ENCODE data around the gene THEMIS2. TPM values are rescaled to one million over a fixed set of nuclear protein-coding genes. Genes with fewer than 3 reads are reported as not detected.
"Not testable (repeated sequence)": the region's sequence is repeated elsewhere in the genome, so short reads cannot be mapped to it uniquely, and the experiment has no call there.

The THEMIS2 gene
- polyA plus RNA-seq, 1 donor from 2014 or later, result 0.26 TPM

DNA sequence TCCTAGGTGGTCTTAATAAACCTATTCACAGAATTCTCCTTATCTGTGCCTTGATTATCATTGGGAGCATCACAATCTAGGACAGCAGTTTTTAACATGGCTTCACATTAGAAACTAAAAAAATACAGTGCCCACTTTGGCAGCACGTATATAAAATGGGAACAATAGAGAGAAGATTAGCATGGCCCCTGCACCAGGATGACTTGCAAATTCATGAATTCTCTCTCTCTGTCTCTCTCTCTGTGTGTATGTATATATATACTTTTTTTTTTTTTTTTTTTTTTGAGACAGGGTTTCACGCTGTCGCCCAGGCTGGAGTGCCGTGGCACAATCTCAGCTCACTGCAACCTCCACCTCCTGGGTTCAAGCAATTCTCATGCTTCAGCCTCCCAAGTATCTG is 47.9 kb upstream of the THEMIS2 start:
- no peaks in the 10 kb centered on the region for H3K9me3 ChIP-seq (ENCODE audit: low read length)
- H4K20me1 ChIP-seq (ENCODE audit: insufficient read depth), result no peaks in the 10 kb centered on the region
- H3K4me2 ChIP-seq (ENCODE audit: low read length), result no peak overlapping the region
- H3K27ac ChIP-seq (ENCODE audit: low read length), result no peak overlapping the region
- no peaks in the 10 kb centered on the region for H3K79me2 ChIP-seq (replicated peaks; ENCODE audit: insufficient read depth, low read length)
- no peaks in the 10 kb centered on the region for H3K36me3 ChIP-seq (ENCODE audit: insufficient read depth, low read length)
- no peaks in the 10 kb centered on the region for H3K9me2 ChIP-seq (ENCODE audit: insufficient read depth, low read length)
- no peak overlapping the region for H3K4me3 ChIP-seq (ENCODE audit: low read length)
- TF ChIP-seq EZH2 (IDR thresholded peaks at IDR 0.05; ENCODE audit: borderline replicate concordance, insufficient read depth, low read length, poor library complexity, severe bottlenecking) (no peak), POLR2AphosphoS5 (IDR thresholded peaks at IDR 0.05) (no peak), TAF1 (IDR thresholded peaks at IDR 0.05; ENCODE audit: low read depth) (no peak)
- TF ChIP-seq, protein P1, sequence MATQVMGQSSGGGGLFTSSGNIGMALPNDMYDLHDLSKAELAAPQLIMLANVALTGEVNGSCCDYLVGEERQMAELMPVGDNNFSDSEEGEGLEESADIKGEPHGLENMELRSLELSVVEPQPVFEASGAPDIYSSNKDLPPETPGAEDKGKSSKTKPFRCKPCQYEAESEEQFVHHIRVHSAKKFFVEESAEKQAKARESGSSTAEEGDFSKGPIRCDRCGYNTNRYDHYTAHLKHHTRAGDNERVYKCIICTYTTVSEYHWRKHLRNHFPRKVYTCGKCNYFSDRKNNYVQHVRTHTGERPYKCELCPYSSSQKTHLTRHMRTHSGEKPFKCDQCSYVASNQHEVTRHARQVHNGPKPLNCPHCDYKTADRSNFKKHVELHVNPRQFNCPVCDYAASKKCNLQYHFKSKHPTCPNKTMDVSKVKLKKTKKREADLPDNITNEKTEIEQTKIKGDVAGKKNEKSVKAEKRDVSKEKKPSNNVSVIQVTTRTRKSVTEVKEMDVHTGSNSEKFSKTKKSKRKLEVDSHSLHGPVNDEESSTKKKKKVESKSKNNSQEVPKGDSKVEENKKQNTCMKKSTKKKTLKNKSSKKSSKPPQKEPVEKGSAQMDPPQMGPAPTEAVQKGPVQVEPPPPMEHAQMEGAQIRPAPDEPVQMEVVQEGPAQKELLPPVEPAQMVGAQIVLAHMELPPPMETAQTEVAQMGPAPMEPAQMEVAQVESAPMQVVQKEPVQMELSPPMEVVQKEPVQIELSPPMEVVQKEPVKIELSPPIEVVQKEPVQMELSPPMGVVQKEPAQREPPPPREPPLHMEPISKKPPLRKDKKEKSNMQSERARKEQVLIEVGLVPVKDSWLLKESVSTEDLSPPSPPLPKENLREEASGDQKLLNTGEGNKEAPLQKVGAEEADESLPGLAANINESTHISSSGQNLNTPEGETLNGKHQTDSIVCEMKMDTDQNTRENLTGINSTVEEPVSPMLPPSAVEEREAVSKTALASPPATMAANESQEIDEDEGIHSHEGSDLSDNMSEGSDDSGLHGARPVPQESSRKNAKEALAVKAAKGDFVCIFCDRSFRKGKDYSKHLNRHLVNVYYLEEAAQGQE (IDR thresholded peaks at IDR 0.05; ENCODE audit: borderline replicate concordance), result no peak
- no peak overlapping the region for H2AFZ ChIP-seq (ENCODE audit: low read depth, low read length)
- no peaks in the 10 kb centered on the region for H3K27me3 ChIP-seq (ENCODE audit: insufficient read depth, low read depth, low read length)
- H3K9ac ChIP-seq (ENCODE audit: low read length), result no peak overlapping the region
- H3F3A ChIP-seq (ENCODE audit: insufficient read depth, low read length, poor library complexity, severe bottlenecking), result no peaks in the 10 kb centered on the region

DNA sequence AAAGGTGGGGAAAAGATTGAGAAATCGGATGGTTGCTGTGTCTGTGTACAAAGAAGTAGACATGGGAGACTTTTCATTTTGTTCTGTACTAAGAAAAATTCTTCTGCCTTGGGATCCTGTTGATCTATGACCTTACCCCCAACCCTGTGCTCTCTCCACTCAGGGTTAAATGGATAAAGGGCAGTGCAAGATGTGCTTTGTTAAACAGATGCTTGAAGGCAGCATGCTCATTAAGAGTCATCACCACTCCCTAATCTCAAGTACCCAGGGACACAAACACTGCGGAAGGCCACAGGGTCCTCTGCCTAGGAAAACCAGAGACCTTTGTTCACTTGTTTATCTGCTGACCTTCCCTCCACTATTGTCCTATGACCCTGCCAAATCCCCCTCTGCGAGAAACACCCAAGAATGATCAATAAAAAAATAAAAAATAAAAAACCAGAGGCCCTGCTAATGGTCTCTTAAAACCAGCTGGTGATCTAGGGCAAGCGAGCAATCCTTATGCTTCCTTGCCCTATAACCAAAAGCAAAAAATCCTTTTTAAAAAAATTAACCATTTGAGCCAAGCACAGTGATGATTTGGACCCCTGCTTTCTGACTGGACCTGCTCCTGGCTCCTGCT is 42.9 kb upstream of the THEMIS2 start:
- not testable (repeated sequence) for H2AFZ ChIP-seq (ENCODE audit: low read depth, low read length); H3K9me3 ChIP-seq (ENCODE audit: low read length); H3K9me2 ChIP-seq (ENCODE audit: insufficient read depth, low read length); H3K4me2 ChIP-seq (ENCODE audit: low read length); H3F3A ChIP-seq (ENCODE audit: insufficient read depth, low read length, poor library complexity, severe bottlenecking); H4K20me1 ChIP-seq (ENCODE audit: insufficient read depth); H3K27me3 ChIP-seq (ENCODE audit: insufficient read depth, low read depth, low read length); H3K9ac ChIP-seq (ENCODE audit: low read length); H3K36me3 ChIP-seq (ENCODE audit: insufficient read depth, low read length); H3K27ac ChIP-seq (ENCODE audit: low read length)
- Histone ChIP-seq H3K4me3 (ENCODE audit: low read length) (peak overlapping the region; percentile 74), H3K79me2 (replicated peaks; ENCODE audit: insufficient read depth, low read length) (peaks cover 34% of the 10 kb centered on the region)

DNA sequence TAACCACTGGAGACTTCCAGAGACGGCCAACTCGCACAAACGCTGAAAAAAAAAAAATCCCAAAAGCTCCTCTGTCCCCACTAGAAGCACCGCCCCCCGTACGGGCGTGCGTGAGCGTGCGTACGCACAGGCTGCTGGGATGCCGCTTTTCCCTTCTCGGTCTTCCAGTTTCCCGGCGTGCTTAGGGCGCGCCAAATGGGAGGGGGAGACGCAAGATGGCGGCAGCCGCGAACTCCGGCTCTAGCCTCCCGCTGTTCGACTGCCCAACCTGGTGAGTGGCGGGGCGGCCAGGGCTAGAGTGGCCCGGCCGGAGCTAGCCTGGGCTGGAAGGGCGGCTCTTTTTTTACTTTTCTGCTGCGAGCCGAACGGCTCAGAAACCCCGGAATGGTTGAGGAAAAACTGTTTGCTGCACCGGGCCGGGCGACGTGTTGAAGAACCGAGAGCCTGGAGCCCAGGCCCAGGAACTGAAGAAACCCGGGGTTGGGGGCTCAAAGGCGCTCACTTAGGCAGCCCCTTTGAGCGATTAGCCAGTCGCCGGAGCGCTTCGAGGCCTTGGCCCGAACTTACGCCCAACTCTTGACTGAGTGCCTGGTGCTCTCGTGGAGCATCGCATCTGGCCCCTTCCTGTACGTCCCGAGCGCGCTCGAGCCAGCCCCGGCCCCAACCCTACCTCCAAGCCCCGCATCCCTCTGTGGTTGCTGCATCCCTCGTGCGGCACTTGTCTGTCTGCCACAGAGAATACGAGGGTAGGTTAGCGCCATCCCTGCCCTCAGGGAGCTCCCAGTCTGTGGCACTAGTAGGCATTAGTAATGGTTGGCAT is 41.5 kb upstream of the THEMIS2 start, which contains the start of gene PPP1R8:
Gene PPP1R8 (plus strand): TSS at position 162 of the 820 bp plus-strand sequence. CDS start 54 bp downstream, at position 216.
- peak within 1 kb of the TSS; percentile 87 for H3K27ac ChIP-seq (ENCODE audit: low read length)
- peak within 1 kb of the TSS; percentile 74 for H3K4me3 ChIP-seq (ENCODE audit: low read length)
- peak within 1 kb of the TSS; percentile 77 for H3K4me2 ChIP-seq (ENCODE audit: low read length)
- H3K9me2 ChIP-seq (ENCODE audit: insufficient read depth, low read length), result no peaks in the 10 kb centered on the region
- peak within 1 kb of the TSS; percentile 90 for H2AFZ ChIP-seq (ENCODE audit: low read depth, low read length)
- no peaks in the 10 kb centered on the region for H4K20me1 ChIP-seq (ENCODE audit: insufficient read depth)
- H3K36me3 ChIP-seq (ENCODE audit: insufficient read depth, low read length), result no peaks in the 10 kb centered on the region
- peak within 1 kb of the TSS; percentile 86 for H3K9ac ChIP-seq (ENCODE audit: low read length)
- peaks cover 37% of the 10 kb centered on the region for H3K79me2 ChIP-seq (replicated peaks; ENCODE audit: insufficient read depth, low read length)
- peak; percentile 96 for TF ChIP-seq TAF1 (IDR thresholded peaks at IDR 0.05; ENCODE audit: low read depth)
- peak; percentile 26 for TF ChIP-seq EP300 (conservative IDR thresholded peaks at IDR 0.05; ENCODE audit: poor library complexity, severe bottlenecking)
- TF ChIP-seq, protein P1 (IDR thresholded peaks at IDR 0.05; ENCODE audit: borderline replicate concordance), result peak; percentile 87
- no peak for TF ChIP-seq RAD21 (conservative IDR thresholded peaks at IDR 0.05)
- no peak for TF ChIP-seq EZH2 (IDR thresholded peaks at IDR 0.05; ENCODE audit: borderline replicate concordance, insufficient read depth, low read length, poor library complexity, severe bottlenecking)
- peak; percentile 76 for TF ChIP-seq MXI1 (conservative IDR thresholded peaks at IDR 0.05; ENCODE audit: poor library complexity, severe bottlenecking)
- TF ChIP-seq, protein P2, sequence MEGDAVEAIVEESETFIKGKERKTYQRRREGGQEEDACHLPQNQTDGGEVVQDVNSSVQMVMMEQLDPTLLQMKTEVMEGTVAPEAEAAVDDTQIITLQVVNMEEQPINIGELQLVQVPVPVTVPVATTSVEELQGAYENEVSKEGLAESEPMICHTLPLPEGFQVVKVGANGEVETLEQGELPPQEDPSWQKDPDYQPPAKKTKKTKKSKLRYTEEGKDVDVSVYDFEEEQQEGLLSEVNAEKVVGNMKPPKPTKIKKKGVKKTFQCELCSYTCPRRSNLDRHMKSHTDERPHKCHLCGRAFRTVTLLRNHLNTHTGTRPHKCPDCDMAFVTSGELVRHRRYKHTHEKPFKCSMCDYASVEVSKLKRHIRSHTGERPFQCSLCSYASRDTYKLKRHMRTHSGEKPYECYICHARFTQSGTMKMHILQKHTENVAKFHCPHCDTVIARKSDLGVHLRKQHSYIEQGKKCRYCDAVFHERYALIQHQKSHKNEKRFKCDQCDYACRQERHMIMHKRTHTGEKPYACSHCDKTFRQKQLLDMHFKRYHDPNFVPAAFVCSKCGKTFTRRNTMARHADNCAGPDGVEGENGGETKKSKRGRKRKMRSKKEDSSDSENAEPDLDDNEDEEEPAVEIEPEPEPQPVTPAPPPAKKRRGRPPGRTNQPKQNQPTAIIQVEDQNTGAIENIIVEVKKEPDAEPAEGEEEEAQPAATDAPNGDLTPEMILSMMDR (IDR thresholded peaks at IDR 0.05; ENCODE audit: poor library complexity, severe bottlenecking), result no peak
- peak; percentile 95 for TF ChIP-seq POLR2AphosphoS5 (IDR thresholded peaks at IDR 0.05)
- peak; percentile 23 for TF ChIP-seq SMC3 (conservative IDR thresholded peaks at IDR 0.05; ENCODE audit: poor library complexity)
- no peaks in the 10 kb centered on the region for H3K9me3 ChIP-seq (ENCODE audit: low read length)
- H3F3A ChIP-seq (ENCODE audit: insufficient read depth, low read length, poor library complexity, severe bottlenecking), result no peaks in the 10 kb centered on the region
- no peaks in the 10 kb centered on the region for H3K27me3 ChIP-seq (ENCODE audit: insufficient read depth, low read depth, low read length)

All from neural cell (in vitro differentiated cells).